ENCODE data around the gene FOXP4.

Gene FOXP4

GRCh38 chr6:41558033-41558807 lies 12.0 kb downstream of the FOXP4 start:
- H3K4me3 ChIP-seq (ENCODE audit: low read depth, low read length): no peak overlapping the region
- TF ChIP-seq CTCF (IDR thresholded peaks at IDR 0.05; ENCODE audit: borderline replicate concordance, insufficient read depth, low read depth, low read length): no peak

GRCh38 chr6:41559655-41560427 lies 13.7 kb downstream of the FOXP4 start:
- no peak for TF ChIP-seq CTCF (IDR thresholded peaks at IDR 0.05; ENCODE audit: borderline replicate concordance, insufficient read depth, low read depth, low read length)
- no peak overlapping the region for H3K4me3 ChIP-seq (ENCODE audit: low read depth, low read length)

GRCh38 chr6:41560431-41561192 lies 14.4 kb downstream of the FOXP4 start:
- TF ChIP-seq CTCF (IDR thresholded peaks at IDR 0.05; ENCODE audit: borderline replicate concordance, insufficient read depth, low read depth, low read length): peak; percentile 26; the same call in 1 of the 2 replicates
- H3K4me3 ChIP-seq (ENCODE audit: low read depth, low read length): peak overlapping the region; percentile 50

GRCh38 chr6:41561416-41561815 lies 15.2 kb downstream of the FOXP4 start:
- no peak for TF ChIP-seq CTCF (IDR thresholded peaks at IDR 0.05; ENCODE audit: borderline replicate concordance, insufficient read depth, low read depth, low read length)
- no peak overlapping the region for H3K4me3 ChIP-seq (ENCODE audit: low read depth, low read length)

GRCh38 chr6:41561931-41562911 lies 16.0 kb downstream of the FOXP4 start:
- TF ChIP-seq CTCF (IDR thresholded peaks at IDR 0.05; ENCODE audit: borderline replicate concordance, insufficient read depth, low read depth, low read length): no peak
- no peak overlapping the region for H3K4me3 ChIP-seq (ENCODE audit: low read depth, low read length)

- no peak for TF ChIP-seq CTCF (IDR thresholded peaks at IDR 0.05; ENCODE audit: borderline replicate concordance, insufficient read depth, low read depth, low read length)
- H3K4me3 ChIP-seq (ENCODE audit: low read depth, low read length): no peak overlapping the region
Measured at GRCh38 chr6:41563060-41563776, 17.0 kb downstream of the FOXP4 start.

All from GM12875 (cell line).